Thyroid gland (tissue), 4 donors: Measurements from ENCODE around the gene SEMA5B. TPM values are rescaled to one million over a fixed set of nuclear protein-coding genes. Genes with fewer than 3 reads are reported as not detected.

ENCODE experiments used
- DNase-seq, 2 donors: peaks; one replicate each; pipeline ENCODE4 v3.0.0-alpha.2; 2019
- H3K27ac ChIP-seq, 3 donors: fragments of 200-600 bp; sonication (generic); 1 replicate in 2 of 3; 2 replicates in 1 of 3; pipeline ENCODE4 v1.5.1; 2016 to 2019; ENCODE audit warnings: mild to moderate bottlenecking in 1 of 3, moderate library complexity in 1 of 3
- H3K27me3 ChIP-seq: fragments of 200-600 bp; sonication (generic); one replicate; pipeline ENCODE4 v1.5.1; 2019
- H3K36me3 ChIP-seq, 2 donors: fragments of 200-600 bp; sonication (generic); one replicate each; pipeline ENCODE4 v1.5.1; 2016 to 2019
- H3K4me1 ChIP-seq, 2 donors: fragments of 200-600 bp; sonication (generic); one replicate each; pipeline ENCODE4 v1.5.1; 2017 to 2019
- H3K4me3 ChIP-seq, 3 donors: fragments of 200-600 bp; sonication (generic); replicated peaks in 1 of 3; 1 replicate in 2 of 3; 2 replicates in 1 of 3; pipeline ENCODE4 v1.5.1; 2016; ENCODE audit warnings: mild to moderate bottlenecking in 1 of 3
- H3K9me3 ChIP-seq: fragments of 200-600 bp; sonication (generic); one replicate; pipeline ENCODE4 v1.5.1; 2017
- CTCF ChIP-seq, 6 experiments: fragments of 200-600 bp in 3 of 6; fragments of 450-650 bp in 3 of 6; sonication (generic) in 3 of 6; IDR thresholded peaks; one replicate each; pipeline ENCODE4 v1.5.1; 2016 to 2019; ENCODE audit warnings: antibody characterized with exemption in 6 of 6, mild to moderate bottlenecking in 2 of 6, inconsistent platforms in 1 of 6, moderate library complexity in 1 of 6
- POLR2A ChIP-seq, 2 donors: fragments of 450-650 bp; IDR thresholded peaks; one replicate each; pipeline ENCODE4 v1.6.1; 2017; ENCODE audit warnings: antibody characterized with exemption in 2 of 2, mild to moderate bottlenecking in 2 of 2, moderate library complexity in 1 of 2
- WGBS, 2 donors: methylation state at CpG; one replicate each; pipeline ENCODE4 v1.1.5; 2017; 5-methylcytosine and 5-hydroxymethylcytosine counted together
- intact Hi-C: fragments of 100-400 bp; cut with DNase I; formaldehyde crosslinking; loops from one replicate; pipeline ENCODE4 v1.15.1; 2023
- total RNA-seq, 4 donors: library from RNA; depleted of rRNA; stranded (reverse); fragments of >200 nt; gene quantifications; one replicate each; pipeline ENCODE4 v1.2.3, GENCODE V29; 2016

The SEMA5B gene
- total RNA-seq, 4 donors from 2014 or later = 0.56 to 5.3 (median 0.63) TPM

GRCh38 chr3:122985539-122985938, 42.0 kb downstream of the SEMA5B start:
- Histone ChIP-seq H3K36me3 (no peaks in the 10 kb centered on the region), H3K4me1 (peaks cover 0 to 7% of the 10 kb centered on the region in 2 donors), H3K27ac (no peak overlapping the region), H3K9me3 (no peaks in the 10 kb centered on the region), H3K27me3 (no peaks in the 10 kb centered on the region), H3K4me3 (no peak overlapping the region)
- no peak for DNase-seq
- TF ChIP-seq POLR2A (IDR thresholded peaks at IDR 0.05) (no peak), CTCF (IDR thresholded peaks at IDR 0.05) (no peak)
- 93 to 94% methylated on average over 4 of the region's 4 CpGs for WGBS, 2 donors
- intact Hi-C loops = no loop called here

- H3K4me3 ChIP-seq = no peak overlapping the region
- 88 to 95% methylated on average over 3 of the region's 3 CpGs for WGBS, 2 donors
- intact Hi-C loops = no loop called here
- no peaks in the 10 kb centered on the region for H3K36me3 ChIP-seq
- peaks cover 0 to 7% of the 10 kb centered on the region in 2 donors for H3K4me1 ChIP-seq
- no peaks in the 10 kb centered on the region for H3K27me3 ChIP-seq
- DNase-seq = no peak
- no peak overlapping the region for H3K27ac ChIP-seq
- no peak for TF ChIP-seq CTCF (IDR thresholded peaks at IDR 0.05)
- TF ChIP-seq POLR2A (IDR thresholded peaks at IDR 0.05) = no peak
- no peaks in the 10 kb centered on the region for H3K9me3 ChIP-seq
These were observed 42.9 kb downstream of the SEMA5B start for GRCh38 chr3:122984650-122985049.

GRCh38 chr3:122984007-122984406, 43.6 kb downstream of the SEMA5B start:
- WGBS, 2 donors = 82 to 85% methylated on average over 11 of the region's 11 CpGs
- Histone ChIP-seq H3K9me3 (no peaks in the 10 kb centered on the region), H3K36me3 (no peaks in the 10 kb centered on the region), H3K4me3 (no peak overlapping the region), H3K27me3 (no peaks in the 10 kb centered on the region), H3K27ac (no peak overlapping the region), H3K4me1 (peaks cover 0 to 7% of the 10 kb centered on the region in 2 donors)
- intact Hi-C loops = no loop called here
- TF ChIP-seq POLR2A (IDR thresholded peaks at IDR 0.05) = no peak
- TF ChIP-seq CTCF (IDR thresholded peaks at IDR 0.05) = no peak
- no peak for DNase-seq

- no peak for DNase-seq
- TF ChIP-seq POLR2A (IDR thresholded peaks at IDR 0.05) (no peak), CTCF (IDR thresholded peaks at IDR 0.05) (no peak)
- no peaks in the 10 kb centered on the region for H3K27me3 ChIP-seq
- peaks cover 0 to 18% of the 10 kb centered on the region in 2 donors for H3K4me1 ChIP-seq
- no peaks in the 10 kb centered on the region for H3K36me3 ChIP-seq
- intact Hi-C loops = no loop called here
- no peaks in the 10 kb centered on the region for H3K9me3 ChIP-seq
- H3K27ac ChIP-seq = no peak overlapping the region
- H3K4me3 ChIP-seq = no peak overlapping the region
- WGBS, 2 donors = 68 to 70% methylated on average over 15 of the region's 15 CpGs
These were observed 45.1 kb downstream of the SEMA5B start for GRCh38 chr3:122982216-122983185.

GRCh38 chr3:122979211-122979610, 48.4 kb downstream of the SEMA5B start:
- no peak for TF ChIP-seq CTCF (IDR thresholded peaks at IDR 0.05)
- no peak for TF ChIP-seq POLR2A (IDR thresholded peaks at IDR 0.05)
- 83 to 84% methylated on average over 8 of the region's 8 CpGs for WGBS, 2 donors
- H3K9me3 ChIP-seq = no peaks in the 10 kb centered on the region
- H3K4me3 ChIP-seq = no peak overlapping the region
- peaks cover 0 to 43% of the 10 kb centered on the region in 2 donors for H3K4me1 ChIP-seq
- no peak for DNase-seq
- no peaks in the 10 kb centered on the region for H3K36me3 ChIP-seq
- H3K27me3 ChIP-seq = no peaks in the 10 kb centered on the region
- intact Hi-C loops = no loop called here
- no peak overlapping the region for H3K27ac ChIP-seq
